Brain microvascular endothelial cell (primary cell): ENCODE measurements around the gene PGK1.

Source experiments
- DNase-seq: peaks from one replicate; pipeline ENCODE4 v3.0.0-alpha.2; 2020
- H3K27ac ChIP-seq: fragments of 250-450 bp; sonication (Bioruptor Pico); 2 replicates; pipeline ENCODE4 v1.5.1; 2020; ENCODE audit warnings: mild to moderate bottlenecking, moderate library complexity
- H3K27me3 ChIP-seq: fragments of 250-450 bp; sonication (Bioruptor Pico); replicated peaks from 2 replicates; pipeline ENCODE4 v1.5.1; 2020; ENCODE audit warnings: mild to moderate bottlenecking
- H3K36me3 ChIP-seq: fragments of 250-450 bp; sonication (Bioruptor Pico); replicated peaks from 2 replicates; pipeline ENCODE4 v1.5.1; 2020; ENCODE audit warnings: mild to moderate bottlenecking
- H3K4me3 ChIP-seq: 2 replicates; pipeline ENCODE4 v1.5.1; 2011; ENCODE audit warnings: low read depth, mild to moderate bottlenecking, control low read depth, low read length, moderate library complexity
- CTCF ChIP-seq: IDR thresholded peaks from 2 replicates; pipeline ENCODE4 v1.5.1; 2011; ENCODE audit warnings: low read depth, mild to moderate bottlenecking, moderate library complexity, low read length, control low read depth, inconsistent platforms; ENCODE audit errors: missing control alignments
- in situ Hi-C: cut with HindIII; loops from 2 replicates; pipeline ENCODE4 v1.10.0; 2017; ENCODE audit warnings: low sequenced_read_pairs, low pct_ligation_motif_present

Gene PGK1

GRCh38 chrX:78103001-78103622, 936 bp upstream of the PGK1 start:
- Histone ChIP-seq H3K36me3 (no peaks in the 10 kb centered on the region), H3K27me3 (no peaks in the 10 kb centered on the region), H3K4me3 (peak overlapping the region; percentile 52), H3K27ac (peak overlapping the region; percentile 87)
- DNase-seq = no peak
- no peak for TF ChIP-seq CTCF
- in situ Hi-C loops = no loop called here

GRCh38 chrX:78104447-78105176, 564 bp downstream of the PGK1 start:
- in situ Hi-C loops = no loop called here
- no peak for DNase-seq
- Histone ChIP-seq H3K4me3 (peak overlapping the region; percentile 85), H3K27me3 (no peaks in the 10 kb centered on the region), H3K36me3 (no peaks in the 10 kb centered on the region), H3K27ac (peak overlapping the region; percentile 87)
- no peak for TF ChIP-seq CTCF

- Histone ChIP-seq H3K4me3 (peak overlapping the region; percentile 85), H3K27me3 (no peaks in the 10 kb centered on the region), H3K36me3 (peaks cover 2% of the 10 kb centered on the region), H3K27ac (no peak overlapping the region)
- in situ Hi-C loops = no loop called here
- TF ChIP-seq CTCF = no peak
- DNase-seq = no peak
Observed at GRCh38 chrX:78105944-78106650, 2.0 kb downstream of the PGK1 start.

GRCh38 chrX:78106651-78106986, 2.6 kb downstream of the PGK1 start:
- Histone ChIP-seq H3K4me3 (no peak overlapping the region), H3K27me3 (no peaks in the 10 kb centered on the region), H3K27ac (no peak overlapping the region), H3K36me3 (peaks cover 2% of the 10 kb centered on the region)
- in situ Hi-C loops = no loop called here
- TF ChIP-seq CTCF = no peak
- DNase-seq = no peak

- TF ChIP-seq CTCF = no peak
- peaks cover 6% of the 10 kb centered on the region for H3K36me3 ChIP-seq
- no peak overlapping the region for H3K27ac ChIP-seq
- no peak overlapping the region for H3K4me3 ChIP-seq
- no peaks in the 10 kb centered on the region for H3K27me3 ChIP-seq
- in situ Hi-C loops = no loop called here
- DNase-seq = no peak
Observed at GRCh38 chrX:78109458-78109857, 5.4 kb downstream of the PGK1 start.
